ENCODE results near the gene JUND.

GRCh38 chr19:18273561-18274218 is 7.7 kb downstream of the JUND start:
- TF ChIP-seq CTCF (IDR thresholded peaks at IDR 0.05; ENCODE audit: insufficient read depth, low read depth, low read length) (no peak), EZH2 (IDR thresholded peaks at IDR 0.05; ENCODE audit: insufficient read depth, low read length) (no peak)

All from astrocyte (in vitro differentiated cells and primary cell).